ENCODE measurements around the gene SMOC2.

Gene SMOC2

GRCh38 chr6:168666699-168667427, 225.9 kb downstream of the SMOC2 start:
- TF ChIP-seq YY1 (IDR thresholded peaks at IDR 0.05; ENCODE audit: low read depth) = no peak
- no peak for TF ChIP-seq TAF1 (IDR thresholded peaks at IDR 0.05; ENCODE audit: low read depth)
- TF ChIP-seq ZBTB7A (IDR thresholded peaks at IDR 0.05; ENCODE audit: low read depth) = no peak
- TF ChIP-seq CEBPB (IDR thresholded peaks at IDR 0.05) = no peak
- no peak for TF ChIP-seq EGR1 (IDR thresholded peaks at IDR 0.05)
- no peak for TF ChIP-seq NFIC (IDR thresholded peaks at IDR 0.05)
- TF ChIP-seq FOXM1 (IDR thresholded peaks at IDR 0.05; ENCODE audit: borderline replicate concordance, low read depth) = no peak
- TF ChIP-seq CREB1 (IDR thresholded peaks at IDR 0.05; ENCODE audit: low read depth) = no peak
- no peak for TF ChIP-seq TEAD4 (IDR thresholded peaks at IDR 0.05)
- TF ChIP-seq EP300 (IDR thresholded peaks at IDR 0.05; ENCODE audit: borderline replicate concordance) = no peak
- TF ChIP-seq RAD21 (IDR thresholded peaks at IDR 0.05; ENCODE audit: low read depth) = no peak
- TF ChIP-seq, protein P1, sequence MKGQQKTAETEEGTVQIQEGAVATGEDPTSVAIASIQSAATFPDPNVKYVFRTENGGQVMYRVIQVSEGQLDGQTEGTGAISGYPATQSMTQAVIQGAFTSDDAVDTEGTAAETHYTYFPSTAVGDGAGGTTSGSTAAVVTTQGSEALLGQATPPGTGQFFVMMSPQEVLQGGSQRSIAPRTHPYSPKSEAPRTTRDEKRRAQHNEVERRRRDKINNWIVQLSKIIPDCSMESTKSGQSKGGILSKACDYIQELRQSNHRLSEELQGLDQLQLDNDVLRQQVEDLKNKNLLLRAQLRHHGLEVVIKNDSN (IDR thresholded peaks at IDR 0.05) = no peak
- no peak for TF ChIP-seq REST (IDR thresholded peaks at IDR 0.05; ENCODE audit: low read depth)
- TF ChIP-seq TCF12 (IDR thresholded peaks at IDR 0.05; ENCODE audit: low read depth) = no peak
- TF ChIP-seq MAX (IDR thresholded peaks at IDR 0.05) = no peak

DNA sequence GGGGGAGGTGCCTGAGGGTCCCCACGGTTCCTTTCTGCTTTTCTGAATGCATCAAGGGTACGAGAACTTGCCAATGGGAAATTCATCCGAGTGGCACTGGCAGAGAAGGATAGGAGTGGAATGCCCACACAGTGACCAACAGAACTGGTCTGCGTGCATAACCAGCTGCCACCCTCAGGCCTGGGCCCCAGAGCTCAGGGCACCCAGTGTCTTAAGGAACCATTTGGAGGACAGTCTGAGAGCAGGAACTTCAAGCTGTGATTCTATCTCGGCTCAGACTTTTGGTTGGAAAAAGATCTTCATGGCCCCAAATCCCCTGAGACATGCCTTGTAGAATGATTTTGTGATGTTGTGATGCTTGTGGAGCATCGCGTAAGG, 226.4 kb downstream of the SMOC2 start:
- TF ChIP-seq NFIC (IDR thresholded peaks at IDR 0.05) (no peak), TAF1 (IDR thresholded peaks at IDR 0.05; ENCODE audit: low read depth) (no peak), FOXM1 (IDR thresholded peaks at IDR 0.05; ENCODE audit: borderline replicate concordance, low read depth) (no peak), ZBTB7A (IDR thresholded peaks at IDR 0.05; ENCODE audit: low read depth) (no peak), EP300 (IDR thresholded peaks at IDR 0.05; ENCODE audit: borderline replicate concordance) (no peak), YY1 (IDR thresholded peaks at IDR 0.05; ENCODE audit: low read depth) (no peak), REST (IDR thresholded peaks at IDR 0.05; ENCODE audit: low read depth) (no peak), CREB1 (IDR thresholded peaks at IDR 0.05; ENCODE audit: low read depth) (no peak), TEAD4 (IDR thresholded peaks at IDR 0.05) (no peak), MAX (IDR thresholded peaks at IDR 0.05) (no peak), RAD21 (IDR thresholded peaks at IDR 0.05; ENCODE audit: low read depth) (no peak), EGR1 (IDR thresholded peaks at IDR 0.05) (no peak), CEBPB (IDR thresholded peaks at IDR 0.05) (no peak), TCF12 (IDR thresholded peaks at IDR 0.05; ENCODE audit: low read depth) (no peak)
- TF ChIP-seq, protein P1 (IDR thresholded peaks at IDR 0.05) = no peak

DNA sequence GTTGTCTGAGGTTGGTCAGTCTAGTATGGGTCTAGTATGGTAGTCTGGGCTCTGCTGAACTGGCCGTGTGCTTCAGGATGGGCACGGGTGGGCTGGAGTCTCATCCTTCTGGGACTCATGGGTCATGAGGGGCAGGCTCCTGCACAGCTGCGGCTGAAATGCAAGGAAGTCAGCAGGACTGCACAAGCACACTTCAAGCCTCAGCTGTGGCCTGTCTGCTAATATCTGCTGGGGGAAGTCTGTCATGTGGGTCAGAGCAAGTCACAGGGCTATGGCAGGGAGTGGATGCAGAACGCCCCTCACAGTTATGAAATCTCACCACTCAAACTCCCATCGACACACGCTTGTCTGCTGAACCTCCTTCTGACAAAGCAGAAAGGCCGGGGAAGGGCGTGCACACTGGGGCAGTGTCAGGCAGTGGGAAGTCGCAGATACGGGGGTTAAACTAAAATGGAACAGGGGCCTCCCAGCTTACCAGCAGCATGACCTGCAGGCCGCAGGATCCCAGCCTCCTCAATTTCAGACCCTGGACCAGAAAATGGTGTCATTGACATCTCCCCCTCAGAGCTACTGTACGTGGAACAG, 229.5 kb downstream of the SMOC2 start:
- TF ChIP-seq REST (IDR thresholded peaks at IDR 0.05; ENCODE audit: low read depth) (no peak), FOXM1 (IDR thresholded peaks at IDR 0.05; ENCODE audit: borderline replicate concordance, low read depth) (no peak), CEBPB (IDR thresholded peaks at IDR 0.05) (no peak), TEAD4 (IDR thresholded peaks at IDR 0.05) (no peak), CREB1 (IDR thresholded peaks at IDR 0.05; ENCODE audit: low read depth) (no peak), ZBTB7A (IDR thresholded peaks at IDR 0.05; ENCODE audit: low read depth) (no peak), EP300 (IDR thresholded peaks at IDR 0.05; ENCODE audit: borderline replicate concordance) (no peak), TAF1 (IDR thresholded peaks at IDR 0.05; ENCODE audit: low read depth) (no peak), YY1 (IDR thresholded peaks at IDR 0.05; ENCODE audit: low read depth) (no peak), RAD21 (IDR thresholded peaks at IDR 0.05; ENCODE audit: low read depth) (no peak), NFIC (IDR thresholded peaks at IDR 0.05) (no peak), MAX (IDR thresholded peaks at IDR 0.05) (no peak), EGR1 (IDR thresholded peaks at IDR 0.05) (no peak), TCF12 (IDR thresholded peaks at IDR 0.05; ENCODE audit: low read depth) (no peak)
- TF ChIP-seq, protein P1 (IDR thresholded peaks at IDR 0.05) = no peak
